CD4-positive, alpha-beta T cell treated with Interleukin-17A for 4 hours (primary cell): ENCODE results near the gene XAF1.
"Not testable (repeated sequence)": the region's sequence is repeated elsewhere in the genome, so short reads cannot be mapped to it uniquely, and the experiment has no call there.

Experiments
- DNase-seq: peaks from one replicate; pipeline ENCODE4 v3.0.0-alpha.2; 2020; ENCODE audit warnings: mixed read lengths

XAF1 gene

GRCh38 chr17:6812295-6812694, 56.4 kb downstream of the XAF1 start:
- no peak for DNase-seq

- DNase-seq = no peak
These were observed 59.9 kb downstream of the XAF1 start for GRCh38 chr17:6815775-6816174.

GRCh38 chr17:6816368-6816767, 60.5 kb downstream of the XAF1 start:
- DNase-seq = not testable (repeated sequence)

GRCh38 chr17:6818938-6819337, 63.1 kb downstream of the XAF1 start:
- no peak for DNase-seq

GRCh38 chr17:6823011-6823442, 67.2 kb downstream of the XAF1 start:
- DNase-seq = no peak
